IPS-NIHi7 (cell line): Measurements from ENCODE around the gene TFRC.
"Not testable (repeated sequence)": the region's sequence is repeated elsewhere in the genome, so short reads cannot be mapped to it uniquely, and the experiment has no call there.

Source experiments
- DNase-seq: peaks from one replicate; pipeline ENCODE4 v3.0.0; 2012; ENCODE audit warnings: mixed read lengths; ENCODE audit errors: extremely low spot score

The TFRC gene

GRCh38 chr3:196081834-196082618 lies at the start of gene TFRC:
TSS of gene TFRC (minus strand) at chr3:196082090. CDS start at chr3:196077099, 4,991 bp downstream.
- DNase-seq = peak; percentile 99

GRCh38 chr3:196128172-196128843 lies 46.4 kb upstream of the TFRC start:
- DNase-seq = no peak

- DNase-seq = no peak
These were observed 45.6 kb upstream of the TFRC start for GRCh38 chr3:196127308-196128040.

GRCh38 chr3:196124608-196125007 lies 42.7 kb upstream of the TFRC start:
- no peak for DNase-seq

GRCh38 chr3:196122688-196123046 lies 40.8 kb upstream of the TFRC start:
- DNase-seq = no peak

DNA sequence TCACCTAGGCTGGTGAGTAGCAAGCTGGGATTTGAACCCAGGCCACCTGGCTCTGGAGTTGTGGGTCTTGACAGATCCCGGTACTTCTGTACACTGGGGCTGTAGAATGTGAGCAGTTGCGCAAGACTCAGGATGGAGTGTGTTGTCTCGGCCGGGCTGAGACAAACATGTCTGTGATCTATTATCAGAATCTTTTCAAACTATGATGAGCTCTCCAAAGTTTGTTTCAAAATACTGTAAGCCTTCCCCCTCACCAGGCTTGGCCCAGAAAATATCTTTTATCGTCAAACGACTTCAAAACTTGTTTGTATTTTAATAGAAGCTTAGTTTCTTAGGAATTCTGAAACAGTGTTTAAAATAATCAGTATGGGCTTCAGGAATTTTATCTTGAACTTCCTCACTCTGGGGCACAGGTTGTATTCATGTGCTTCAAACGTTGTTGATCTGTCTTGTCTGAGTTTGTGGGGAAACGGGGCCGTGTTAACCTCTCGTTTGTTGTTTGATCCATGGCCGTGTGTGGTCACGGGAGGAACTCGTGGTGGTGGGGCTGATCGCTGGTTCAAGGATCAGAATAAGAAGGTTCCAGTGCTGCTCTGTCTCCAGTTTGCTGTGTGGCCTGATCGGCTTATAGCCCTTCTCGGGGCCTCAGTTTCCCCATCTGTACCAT lies 40.3 kb upstream of the TFRC start:
- DNase-seq = no peak

DNA sequence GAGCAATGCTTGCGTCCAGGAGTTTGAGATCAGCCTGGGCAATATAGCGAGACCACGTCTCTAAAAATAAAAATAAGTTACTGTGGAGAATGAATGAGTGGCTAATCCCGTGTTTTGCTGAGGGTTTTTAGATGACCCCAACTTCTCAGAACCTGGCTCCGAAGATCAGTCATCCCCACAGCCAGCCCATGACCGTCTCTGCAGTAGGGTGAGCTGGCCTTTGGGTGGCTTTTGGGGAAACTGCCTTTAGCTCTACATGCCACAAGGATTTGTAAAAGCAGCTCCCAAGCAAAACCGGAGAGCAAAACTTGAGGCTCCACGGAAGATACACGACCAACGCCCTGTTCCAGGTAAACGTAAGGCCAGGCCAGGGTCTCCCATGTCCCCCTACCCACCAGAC lies 39.2 kb upstream of the TFRC start:
- no peak for DNase-seq

GRCh38 chr3:196120291-196120951 lies 38.5 kb upstream of the TFRC start:
- no peak for DNase-seq

- no peak for DNase-seq
These were observed 35.9 kb upstream of the TFRC start for GRCh38 chr3:196117809-196118208.

GRCh38 chr3:196115678-196116083 lies 33.8 kb upstream of the TFRC start:
- no peak for DNase-seq

GRCh38 chr3:196111939-196112386 lies 30.1 kb upstream of the TFRC start:
- DNase-seq = no peak

GRCh38 chr3:196108075-196108743 lies 26.3 kb upstream of the TFRC start:
- DNase-seq = peak; percentile 63

DNA sequence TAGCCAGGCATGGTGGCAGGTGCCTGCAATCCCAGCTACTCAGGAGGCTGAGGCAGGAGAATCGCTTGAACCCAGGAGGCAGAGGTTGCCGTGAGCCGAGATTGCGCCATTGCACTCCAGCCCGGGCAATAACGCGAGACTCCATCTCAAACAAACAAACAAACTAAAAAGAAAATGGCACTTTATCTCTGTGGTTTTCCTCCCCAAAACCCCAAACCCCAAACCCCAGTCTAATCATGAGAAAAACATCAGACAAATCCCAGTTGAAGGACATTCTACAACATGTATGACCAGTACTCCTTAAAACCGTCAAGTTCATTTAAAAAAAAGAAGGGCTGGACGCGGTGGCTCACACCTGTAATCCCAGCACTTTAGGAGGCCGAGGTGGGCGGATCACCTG lies 22.8 kb upstream of the TFRC start:
- DNase-seq = not testable (repeated sequence)

DNA sequence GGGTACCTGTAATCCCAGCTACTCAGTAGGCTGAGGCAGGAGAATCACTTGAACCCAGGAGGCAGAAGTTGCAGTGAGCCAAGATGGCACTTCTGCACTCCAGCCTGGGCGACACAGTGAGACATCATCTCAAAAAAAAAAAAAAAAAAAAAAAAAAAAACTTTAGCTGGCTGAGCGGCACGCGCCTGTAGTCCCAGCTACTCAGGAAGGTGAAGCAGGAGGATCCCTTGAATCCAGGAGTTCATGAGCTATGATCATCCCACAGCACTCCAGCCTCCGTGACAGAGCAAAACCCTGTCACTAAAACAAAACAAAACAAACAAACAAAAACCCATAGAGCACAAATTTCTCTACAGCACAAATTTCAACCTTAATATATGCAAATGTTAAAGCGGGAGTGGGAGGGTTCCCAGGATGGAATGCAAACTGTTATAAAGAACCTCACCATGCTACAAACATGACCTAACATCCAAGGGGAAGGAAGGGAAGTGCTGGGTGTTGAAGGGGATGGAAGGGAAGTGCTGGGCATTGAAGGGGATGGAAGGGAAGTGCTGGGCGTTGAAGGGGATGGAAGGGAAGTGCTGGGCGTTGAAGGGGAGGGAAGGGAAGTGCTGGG lies 16.6 kb upstream of the TFRC start:
- DNase-seq = not testable (repeated sequence)

- no peak for DNase-seq
These were observed 15.7 kb upstream of the TFRC start for GRCh38 chr3:196097373-196098154.

- DNase-seq = no peak
These were observed 14.6 kb upstream of the TFRC start for GRCh38 chr3:196096382-196096953.

DNA sequence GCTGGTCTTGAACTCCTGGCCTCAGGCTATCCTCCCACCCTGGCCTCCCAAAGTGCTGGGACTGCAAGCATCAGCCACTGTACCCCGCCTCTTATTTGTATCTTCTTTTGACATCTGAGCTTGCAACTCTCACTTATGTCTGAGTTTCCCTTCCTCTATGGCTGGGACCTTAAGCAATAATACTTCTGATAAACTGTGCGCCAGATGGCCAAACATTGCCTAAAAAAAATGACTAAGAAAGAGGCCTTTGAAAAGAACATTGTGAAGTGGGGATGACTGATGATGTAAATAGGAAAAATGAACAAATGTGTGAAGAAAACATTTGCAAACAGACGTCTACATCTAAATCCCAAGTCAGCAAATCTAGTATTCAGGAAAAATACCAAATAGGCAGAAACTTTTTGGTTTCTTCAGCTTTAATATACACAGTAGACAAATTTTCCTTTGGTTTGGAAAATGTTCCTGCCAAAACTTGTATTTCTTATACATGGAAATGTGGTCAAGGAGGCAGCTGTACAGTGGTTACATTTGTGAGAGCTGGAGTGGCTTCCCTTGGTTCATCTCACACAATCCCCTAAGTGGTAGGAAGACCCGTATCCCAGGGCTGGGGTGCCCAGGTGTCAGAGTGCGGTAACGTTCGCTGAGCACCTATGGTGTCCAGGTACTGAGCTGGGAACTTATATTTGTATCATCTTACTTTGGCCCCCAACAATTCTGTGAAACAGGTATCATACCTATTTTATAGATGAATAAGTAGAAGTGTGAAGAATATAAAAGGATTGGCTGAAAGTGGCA lies 11.6 kb upstream of the TFRC start:
- no peak for DNase-seq

- DNase-seq = no peak
These were observed 6.0 kb upstream of the TFRC start for GRCh38 chr3:196087906-196088305.

- no peak for DNase-seq
These were observed 705 bp upstream of the TFRC start for GRCh38 chr3:196082619-196082971.
